Measurements from ENCODE around the gene KDM7A. TPM values are rescaled to one million over a fixed set of nuclear protein-coding genes. Genes with fewer than 3 reads are reported as not detected.

KDM7A gene
- polyA plus RNA-seq, 1 donor from 2014 or later, result 8.2 TPM

GRCh38 chr7:140155428-140155827, 21.4 kb downstream of the KDM7A start:
- Histone ChIP-seq H3K9me3 (ENCODE audit: low read length) (no peaks in the 10 kb centered on the region), H3F3A (ENCODE audit: insufficient read depth, low read length, poor library complexity, severe bottlenecking) (no peaks in the 10 kb centered on the region), H3K27me3 (ENCODE audit: insufficient read depth, low read depth, low read length) (no peaks in the 10 kb centered on the region), H3K36me3 (ENCODE audit: insufficient read depth, low read length) (no peaks in the 10 kb centered on the region), H3K9me2 (ENCODE audit: insufficient read depth, low read length) (no peaks in the 10 kb centered on the region), H3K4me2 (ENCODE audit: low read length) (no peak overlapping the region), H3K27ac (ENCODE audit: low read length) (no peak overlapping the region), H3K79me2 (replicated peaks; ENCODE audit: insufficient read depth, low read length) (peaks cover 6% of the 10 kb centered on the region), H3K9ac (ENCODE audit: low read length) (no peak overlapping the region), H3K4me3 (ENCODE audit: low read length) (no peak overlapping the region), H4K20me1 (ENCODE audit: insufficient read depth) (no peaks in the 10 kb centered on the region), H2AFZ (ENCODE audit: low read depth, low read length) (no peak overlapping the region)
- TF ChIP-seq EP300 (conservative IDR thresholded peaks at IDR 0.05; ENCODE audit: poor library complexity, severe bottlenecking), result no peak
- TF ChIP-seq CTCF (IDR thresholded peaks at IDR 0.05; ENCODE audit: poor library complexity, severe bottlenecking), result no peak
- TF ChIP-seq RAD21 (conservative IDR thresholded peaks at IDR 0.05), result no peak
- TF ChIP-seq EZH2 (IDR thresholded peaks at IDR 0.05; ENCODE audit: borderline replicate concordance, insufficient read depth, low read length, poor library complexity, severe bottlenecking), result no peak
- TF ChIP-seq SMC3 (conservative IDR thresholded peaks at IDR 0.05; ENCODE audit: poor library complexity), result no peak
- no peak for TF ChIP-seq TAF1 (IDR thresholded peaks at IDR 0.05; ENCODE audit: low read depth)
- no peak for TF ChIP-seq MXI1 (conservative IDR thresholded peaks at IDR 0.05; ENCODE audit: poor library complexity, severe bottlenecking)
- TF ChIP-seq, protein P1, sequence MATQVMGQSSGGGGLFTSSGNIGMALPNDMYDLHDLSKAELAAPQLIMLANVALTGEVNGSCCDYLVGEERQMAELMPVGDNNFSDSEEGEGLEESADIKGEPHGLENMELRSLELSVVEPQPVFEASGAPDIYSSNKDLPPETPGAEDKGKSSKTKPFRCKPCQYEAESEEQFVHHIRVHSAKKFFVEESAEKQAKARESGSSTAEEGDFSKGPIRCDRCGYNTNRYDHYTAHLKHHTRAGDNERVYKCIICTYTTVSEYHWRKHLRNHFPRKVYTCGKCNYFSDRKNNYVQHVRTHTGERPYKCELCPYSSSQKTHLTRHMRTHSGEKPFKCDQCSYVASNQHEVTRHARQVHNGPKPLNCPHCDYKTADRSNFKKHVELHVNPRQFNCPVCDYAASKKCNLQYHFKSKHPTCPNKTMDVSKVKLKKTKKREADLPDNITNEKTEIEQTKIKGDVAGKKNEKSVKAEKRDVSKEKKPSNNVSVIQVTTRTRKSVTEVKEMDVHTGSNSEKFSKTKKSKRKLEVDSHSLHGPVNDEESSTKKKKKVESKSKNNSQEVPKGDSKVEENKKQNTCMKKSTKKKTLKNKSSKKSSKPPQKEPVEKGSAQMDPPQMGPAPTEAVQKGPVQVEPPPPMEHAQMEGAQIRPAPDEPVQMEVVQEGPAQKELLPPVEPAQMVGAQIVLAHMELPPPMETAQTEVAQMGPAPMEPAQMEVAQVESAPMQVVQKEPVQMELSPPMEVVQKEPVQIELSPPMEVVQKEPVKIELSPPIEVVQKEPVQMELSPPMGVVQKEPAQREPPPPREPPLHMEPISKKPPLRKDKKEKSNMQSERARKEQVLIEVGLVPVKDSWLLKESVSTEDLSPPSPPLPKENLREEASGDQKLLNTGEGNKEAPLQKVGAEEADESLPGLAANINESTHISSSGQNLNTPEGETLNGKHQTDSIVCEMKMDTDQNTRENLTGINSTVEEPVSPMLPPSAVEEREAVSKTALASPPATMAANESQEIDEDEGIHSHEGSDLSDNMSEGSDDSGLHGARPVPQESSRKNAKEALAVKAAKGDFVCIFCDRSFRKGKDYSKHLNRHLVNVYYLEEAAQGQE (IDR thresholded peaks at IDR 0.05; ENCODE audit: borderline replicate concordance), result no peak

- Histone ChIP-seq H3K27me3 (ENCODE audit: insufficient read depth, low read depth, low read length) (no peaks in the 10 kb centered on the region), H3K79me2 (replicated peaks; ENCODE audit: insufficient read depth, low read length) (no peaks in the 10 kb centered on the region), H3K36me3 (ENCODE audit: insufficient read depth, low read length) (no peaks in the 10 kb centered on the region), H3K9me3 (ENCODE audit: low read length) (no peaks in the 10 kb centered on the region), H3K9ac (ENCODE audit: low read length) (no peak overlapping the region), H3K9me2 (ENCODE audit: insufficient read depth, low read length) (no peaks in the 10 kb centered on the region), H3K4me2 (ENCODE audit: low read length) (no peak overlapping the region), H3K4me3 (ENCODE audit: low read length) (no peak overlapping the region), H3F3A (ENCODE audit: insufficient read depth, low read length, poor library complexity, severe bottlenecking) (no peaks in the 10 kb centered on the region), H3K27ac (ENCODE audit: low read length) (no peak overlapping the region), H4K20me1 (ENCODE audit: insufficient read depth) (no peaks in the 10 kb centered on the region), H2AFZ (ENCODE audit: low read depth, low read length) (no peak overlapping the region)
- TF ChIP-seq, protein P1 (IDR thresholded peaks at IDR 0.05; ENCODE audit: borderline replicate concordance), result no peak
- TF ChIP-seq POLR2AphosphoS5 (IDR thresholded peaks at IDR 0.05), result no peak
- no peak for TF ChIP-seq EZH2 (IDR thresholded peaks at IDR 0.05; ENCODE audit: borderline replicate concordance, insufficient read depth, low read length, poor library complexity, severe bottlenecking)
- TF ChIP-seq MXI1 (conservative IDR thresholded peaks at IDR 0.05; ENCODE audit: poor library complexity, severe bottlenecking), result no peak
- no peak for TF ChIP-seq EP300 (conservative IDR thresholded peaks at IDR 0.05; ENCODE audit: poor library complexity, severe bottlenecking)
- no peak for TF ChIP-seq RAD21 (conservative IDR thresholded peaks at IDR 0.05)
- no peak for TF ChIP-seq SMC3 (conservative IDR thresholded peaks at IDR 0.05; ENCODE audit: poor library complexity)
- no peak for TF ChIP-seq CTCF (IDR thresholded peaks at IDR 0.05; ENCODE audit: poor library complexity, severe bottlenecking)
- TF ChIP-seq TAF1 (IDR thresholded peaks at IDR 0.05; ENCODE audit: low read depth), result no peak
These were observed 23.1 kb downstream of the KDM7A start for GRCh38 chr7:140153666-140154161.

Data from neural cell (in vitro differentiated cells).